AML-193 (cell line): ENCODE data around the gene TNFSF13.

Source experiments
- DNase-seq, 2 experiments: peaks; one replicate each; lab custom pipeline; 2025; lab: John Stamatoyannopoulos, UW

TNFSF13 gene

GRCh38 chr17:7575481-7575883 is 16.9 kb downstream of the TNFSF13 start:
- DNase-seq: no peak

DNA sequence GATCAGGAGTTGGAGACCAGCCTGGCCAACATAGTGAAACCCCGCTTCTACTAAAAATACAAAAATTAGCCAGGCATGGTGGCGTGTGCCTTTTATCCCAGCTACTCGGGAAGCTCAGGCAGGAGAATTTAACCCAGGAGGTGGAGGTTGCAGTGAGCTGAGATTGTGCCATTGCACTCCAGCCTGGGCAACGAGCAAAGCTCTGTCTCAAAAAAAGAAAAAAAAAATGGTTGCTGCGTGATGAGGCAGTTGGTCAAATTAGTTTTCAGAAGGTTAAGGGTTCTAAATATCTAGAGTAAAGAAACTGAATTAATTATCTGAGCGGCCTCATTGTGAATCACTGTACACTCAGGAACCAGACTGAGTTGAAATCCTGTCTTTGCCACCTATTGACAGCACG is 17.4 kb downstream of the TNFSF13 start:
- DNase-seq: no peak

- DNase-seq: no peak
Measured at GRCh38 chr17:7576432-7576937, 17.9 kb downstream of the TNFSF13 start.

DNA sequence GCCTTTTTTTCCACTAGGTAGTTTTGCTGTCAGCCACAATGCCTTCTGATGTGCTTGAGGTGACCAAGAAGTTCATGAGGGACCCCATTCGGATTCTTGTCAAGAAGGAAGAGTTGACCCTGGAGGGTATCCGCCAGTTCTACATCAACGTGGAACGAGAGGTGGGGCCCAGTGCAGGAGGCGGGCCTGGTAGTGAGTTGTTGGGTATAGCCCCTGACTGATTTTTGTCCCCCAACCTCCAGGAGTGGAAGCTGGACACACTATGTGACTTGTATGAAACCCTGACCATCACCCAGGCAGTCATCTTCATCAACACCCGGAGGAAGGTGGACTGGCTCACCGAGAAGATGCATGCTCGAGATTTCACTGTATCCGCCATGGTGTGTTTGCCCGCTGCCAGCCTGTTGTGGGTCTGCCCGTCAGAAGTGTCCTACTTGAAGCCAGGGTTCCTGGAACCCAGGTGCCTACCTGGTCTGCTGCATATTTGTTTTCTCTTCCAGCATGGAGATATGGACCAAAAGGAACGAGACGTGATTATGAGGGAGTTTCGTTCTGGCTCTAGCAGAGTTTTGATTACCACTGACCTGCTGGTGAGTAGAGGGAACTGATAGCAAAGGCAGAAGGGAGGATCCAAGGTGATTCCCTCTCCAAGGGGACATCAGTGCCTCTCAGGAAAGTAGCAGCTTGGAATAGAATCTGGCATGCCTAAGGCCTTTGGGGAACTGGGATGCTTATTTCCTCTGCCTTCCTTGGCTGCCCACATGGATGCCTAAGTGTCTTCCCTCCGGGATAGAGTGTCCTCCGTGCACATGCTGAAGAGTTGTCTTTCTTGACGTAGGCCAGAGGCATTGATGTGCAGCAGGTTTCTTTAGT is 19.0 kb downstream of the TNFSF13 start:
- no peak for DNase-seq

DNA sequence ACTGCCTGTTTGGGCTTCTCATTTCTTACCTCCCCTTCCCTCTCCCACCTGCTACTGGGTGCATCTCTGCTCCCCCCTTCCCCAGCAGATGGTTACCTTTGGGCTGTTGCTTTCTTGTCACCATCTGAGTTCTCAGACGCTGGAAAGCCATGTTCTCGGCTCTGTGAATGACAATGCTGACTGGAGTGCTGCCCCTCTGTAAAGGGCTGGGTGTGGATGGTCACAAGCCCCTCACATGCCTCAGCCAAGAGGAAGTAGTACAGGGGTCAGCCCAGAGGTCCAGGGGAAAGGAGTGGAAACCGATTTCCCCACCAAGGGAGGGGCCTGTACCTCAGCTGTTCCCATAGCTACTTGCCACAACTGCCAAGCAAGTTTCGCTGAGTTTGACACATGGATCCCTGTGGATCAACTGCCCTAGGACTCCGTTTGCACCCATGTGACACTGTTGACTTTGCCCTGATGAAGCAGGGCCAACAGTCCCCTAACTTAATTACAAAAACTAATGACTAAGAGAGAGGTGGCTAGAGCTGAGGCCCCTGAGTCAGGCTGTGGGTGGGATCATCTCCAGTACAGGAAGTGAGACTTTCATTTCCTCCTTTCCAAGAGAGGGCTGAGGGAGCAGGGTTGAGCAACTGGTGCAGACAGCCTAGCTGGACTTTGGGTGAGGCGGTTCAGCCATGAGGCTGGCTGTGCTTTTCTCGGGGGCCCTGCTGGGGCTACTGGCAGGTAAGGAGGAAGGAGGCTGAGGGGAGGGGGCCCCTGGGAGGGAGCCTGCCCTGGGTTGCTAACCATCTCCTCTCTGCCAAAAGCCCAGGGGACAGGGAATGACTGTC is 20.7 kb downstream of the TNFSF13 start, which contains the start of gene CD68:
Gene CD68, plus strand, starts transcription at position 638 of the 833 bp plus-strand sequence. Its CDS starts 40 bp downstream, at position 678.
- peak; percentile 70 to 71 for DNase-seq

DNA sequence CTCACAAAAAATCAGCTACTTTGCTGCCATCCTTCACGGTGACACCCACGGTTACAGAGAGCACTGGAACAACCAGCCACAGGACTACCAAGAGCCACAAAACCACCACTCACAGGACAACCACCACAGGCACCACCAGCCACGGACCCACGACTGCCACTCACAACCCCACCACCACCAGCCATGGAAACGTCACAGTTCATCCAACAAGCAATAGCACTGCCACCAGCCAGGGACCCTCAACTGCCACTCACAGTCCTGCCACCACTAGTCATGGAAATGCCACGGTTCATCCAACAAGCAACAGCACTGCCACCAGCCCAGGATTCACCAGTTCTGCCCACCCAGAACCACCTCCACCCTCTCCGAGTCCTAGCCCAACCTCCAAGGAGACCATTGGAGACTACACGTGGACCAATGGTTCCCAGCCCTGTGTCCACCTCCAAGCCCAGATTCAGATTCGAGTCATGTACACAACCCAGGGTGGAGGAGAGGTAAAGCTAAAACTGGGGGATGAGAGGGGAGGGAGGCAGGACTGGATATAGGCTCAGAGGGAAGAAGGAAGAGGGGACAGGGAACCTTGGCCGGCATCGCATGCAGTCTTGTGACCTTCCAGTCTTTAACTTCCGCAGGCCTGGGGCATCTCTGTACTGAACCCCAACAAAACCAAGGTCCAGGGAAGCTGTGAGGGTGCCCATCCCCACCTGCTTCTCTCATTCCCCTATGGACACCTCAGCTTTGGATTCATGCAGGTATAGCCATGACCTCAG is 21.5 kb downstream of the TNFSF13 start:
- no peak for DNase-seq

DNA sequence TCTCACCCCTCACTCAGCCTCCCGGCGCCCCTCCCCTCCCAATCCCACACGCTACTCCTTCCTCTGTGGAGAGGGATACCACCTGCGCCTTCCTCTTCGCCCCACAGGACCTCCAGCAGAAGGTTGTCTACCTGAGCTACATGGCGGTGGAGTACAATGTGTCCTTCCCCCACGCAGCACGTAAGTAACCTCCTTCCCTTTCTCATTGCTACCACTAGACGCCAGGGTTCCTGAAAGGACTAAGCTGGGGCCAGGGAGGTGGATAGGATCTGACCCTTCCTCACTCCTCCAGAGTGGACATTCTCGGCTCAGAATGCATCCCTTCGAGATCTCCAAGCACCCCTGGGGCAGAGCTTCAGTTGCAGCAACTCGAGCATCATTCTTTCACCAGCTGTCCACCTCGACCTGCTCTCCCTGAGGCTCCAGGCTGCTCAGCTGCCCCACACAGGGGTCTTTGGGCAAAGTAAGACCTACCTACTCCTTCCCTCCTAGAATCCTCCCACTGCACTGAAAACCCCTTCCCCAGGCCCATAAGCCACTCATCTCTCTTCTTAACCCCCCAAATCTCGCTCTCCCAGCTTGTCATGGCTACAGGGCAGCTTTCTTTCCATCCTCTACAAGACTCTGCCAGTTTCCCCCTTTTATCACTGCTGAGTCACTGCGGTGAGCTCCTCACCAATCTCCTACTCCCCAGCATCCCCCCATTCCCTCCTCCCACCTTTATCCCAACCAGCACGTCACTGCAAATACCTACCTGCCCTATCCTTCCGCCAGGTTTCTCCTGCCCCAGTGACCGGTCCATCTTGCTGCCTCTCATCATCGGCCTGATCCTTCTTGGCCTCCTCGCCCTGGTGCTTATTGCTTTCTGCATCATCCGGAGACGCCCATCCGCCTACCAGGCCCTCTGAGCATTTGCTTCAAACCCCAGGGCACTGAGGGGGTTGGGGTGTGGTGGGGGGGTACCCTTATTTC is 22.3 kb downstream of the TNFSF13 start:
- DNase-seq: no peak

DNA sequence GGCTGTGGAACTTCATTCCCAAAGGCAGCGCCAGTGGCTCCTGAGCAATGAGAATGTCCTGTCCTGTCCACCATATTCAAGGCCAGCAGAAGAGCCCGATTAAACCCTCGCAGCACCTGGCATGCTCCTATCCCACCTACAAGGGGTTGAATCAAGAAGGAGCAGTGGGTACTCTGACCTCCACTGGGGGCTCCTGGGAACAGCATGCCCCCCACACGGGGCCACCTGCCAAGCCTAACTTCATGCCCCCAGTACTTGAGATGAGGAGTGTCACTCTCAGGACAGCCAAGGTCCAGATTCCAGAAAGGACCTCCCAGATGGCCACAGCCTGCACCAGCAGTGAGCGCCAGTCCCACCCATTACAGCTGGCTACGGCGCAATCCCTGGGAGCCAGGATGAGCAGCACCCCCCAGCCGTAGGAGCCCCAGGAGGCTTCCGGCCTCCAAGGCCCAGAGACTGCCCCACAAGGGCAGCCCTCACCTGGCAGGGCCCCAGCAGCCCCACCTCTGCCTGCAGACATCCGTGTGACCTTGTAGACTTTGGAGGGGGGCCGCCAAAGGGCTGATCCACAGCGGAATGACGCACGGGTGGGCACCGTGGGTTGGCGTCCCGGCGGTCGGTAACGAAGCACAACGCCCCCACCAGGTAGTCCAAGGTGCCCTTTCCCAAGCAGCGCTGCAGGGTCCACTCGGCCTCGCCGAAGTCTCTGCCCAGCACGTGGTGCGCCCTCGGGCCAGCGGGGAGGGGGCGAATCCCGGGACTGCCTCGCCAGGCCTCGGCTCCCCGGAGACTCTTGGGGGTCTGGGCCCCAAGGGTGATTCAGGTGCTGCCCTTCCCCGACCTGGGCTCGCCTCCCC is 24.1 kb downstream of the TNFSF13 start:
- no peak for DNase-seq

GRCh38 chr17:7583253-7584109 is 24.9 kb downstream of the TNFSF13 start, which contains the start of gene MPDU1:
Gene MPDU1 (plus strand): TSS chr17:7583852. CDS start chr17:7583863, 11 bp downstream.
- DNase-seq: peak; percentile 54 to 83

GRCh38 chr17:7586673-7587419 is 28.3 kb downstream of the TNFSF13 start:
- DNase-seq: no peak

- no peak for DNase-seq
Measured at GRCh38 chr17:7587420-7588151, 29.0 kb downstream of the TNFSF13 start.

DNA sequence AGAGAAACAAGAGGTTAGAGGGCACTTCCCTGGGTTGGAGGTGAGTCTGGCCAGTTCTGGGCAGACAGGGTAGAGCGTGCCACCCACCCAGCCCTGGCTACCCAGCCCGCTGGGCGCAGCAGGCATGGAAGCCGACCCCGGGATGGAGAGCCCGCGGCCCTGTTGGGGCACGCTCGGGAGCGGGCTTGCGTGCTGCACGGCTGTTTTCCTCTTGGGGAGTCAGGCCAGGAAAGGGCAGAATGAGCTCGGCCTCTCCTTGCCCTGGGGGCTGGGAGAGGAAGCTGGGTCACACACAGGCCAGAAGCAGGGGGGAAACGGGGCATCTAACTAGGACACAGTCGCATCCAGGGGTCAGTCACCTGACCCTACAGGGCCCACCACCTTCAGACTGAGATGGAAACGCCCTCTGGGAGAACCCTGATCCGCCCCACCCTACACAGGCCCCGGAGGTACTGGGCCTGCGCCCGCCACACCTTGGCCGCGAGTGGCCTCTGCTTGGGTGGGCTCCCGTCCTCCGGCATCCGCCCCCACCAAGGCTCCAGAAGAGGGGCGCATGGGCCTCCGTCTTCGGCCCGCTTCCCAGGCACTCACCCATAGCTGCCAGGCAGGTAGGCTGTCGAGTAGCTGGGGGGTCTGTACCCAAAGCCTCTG is 30.1 kb downstream of the TNFSF13 start:
- no peak for DNase-seq

GRCh38 chr17:7589204-7589868 is 30.8 kb downstream of the TNFSF13 start:
- no peak for DNase-seq

GRCh38 chr17:7589891-7590691 is 31.5 kb downstream of the TNFSF13 start, which contains the start of gene SOX15:
Gene SOX15 (minus strand): TSS chr17:7590094. CDS start chr17:7589676, 418 bp downstream.
- DNase-seq: no peak

GRCh38 chr17:7590743-7591142 is 32.2 kb downstream of the TNFSF13 start:
- DNase-seq: no peak
